Measurements from ENCODE around the gene STMND1. TPM values are rescaled to one million over a fixed set of nuclear protein-coding genes. Genes with fewer than 3 reads are reported as not detected.

Gene STMND1
- total RNA-seq, 1 donor from 2014 or later = not detected

GRCh38 chr6:17172836-17173470, 71.1 kb downstream of the STMND1 start:
- TF ChIP-seq, protein P1, sequence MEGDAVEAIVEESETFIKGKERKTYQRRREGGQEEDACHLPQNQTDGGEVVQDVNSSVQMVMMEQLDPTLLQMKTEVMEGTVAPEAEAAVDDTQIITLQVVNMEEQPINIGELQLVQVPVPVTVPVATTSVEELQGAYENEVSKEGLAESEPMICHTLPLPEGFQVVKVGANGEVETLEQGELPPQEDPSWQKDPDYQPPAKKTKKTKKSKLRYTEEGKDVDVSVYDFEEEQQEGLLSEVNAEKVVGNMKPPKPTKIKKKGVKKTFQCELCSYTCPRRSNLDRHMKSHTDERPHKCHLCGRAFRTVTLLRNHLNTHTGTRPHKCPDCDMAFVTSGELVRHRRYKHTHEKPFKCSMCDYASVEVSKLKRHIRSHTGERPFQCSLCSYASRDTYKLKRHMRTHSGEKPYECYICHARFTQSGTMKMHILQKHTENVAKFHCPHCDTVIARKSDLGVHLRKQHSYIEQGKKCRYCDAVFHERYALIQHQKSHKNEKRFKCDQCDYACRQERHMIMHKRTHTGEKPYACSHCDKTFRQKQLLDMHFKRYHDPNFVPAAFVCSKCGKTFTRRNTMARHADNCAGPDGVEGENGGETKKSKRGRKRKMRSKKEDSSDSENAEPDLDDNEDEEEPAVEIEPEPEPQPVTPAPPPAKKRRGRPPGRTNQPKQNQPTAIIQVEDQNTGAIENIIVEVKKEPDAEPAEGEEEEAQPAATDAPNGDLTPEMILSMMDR (IDR thresholded peaks at IDR 0.05) = no peak
- intact Hi-C loops (cut with DNase I) = no loop called here
- H3K36me3 ChIP-seq = no peaks in the 10 kb centered on the region
- ATAC-seq (no peak), DNase-seq (no peak)
- H3K9me3 ChIP-seq = no peaks in the 10 kb centered on the region
- H3K4me1 ChIP-seq = no peaks in the 10 kb centered on the region
- H3K27ac ChIP-seq = no peak overlapping the region
- no peak overlapping the region for H3K4me3 ChIP-seq
- H3K27me3 ChIP-seq = no peaks in the 10 kb centered on the region

GRCh38 chr6:17178326-17178725, 76.5 kb downstream of the STMND1 start:
- no peak overlapping the region for H3K27ac ChIP-seq
- TF ChIP-seq, protein P1 (IDR thresholded peaks at IDR 0.05) = no peak

DNA sequence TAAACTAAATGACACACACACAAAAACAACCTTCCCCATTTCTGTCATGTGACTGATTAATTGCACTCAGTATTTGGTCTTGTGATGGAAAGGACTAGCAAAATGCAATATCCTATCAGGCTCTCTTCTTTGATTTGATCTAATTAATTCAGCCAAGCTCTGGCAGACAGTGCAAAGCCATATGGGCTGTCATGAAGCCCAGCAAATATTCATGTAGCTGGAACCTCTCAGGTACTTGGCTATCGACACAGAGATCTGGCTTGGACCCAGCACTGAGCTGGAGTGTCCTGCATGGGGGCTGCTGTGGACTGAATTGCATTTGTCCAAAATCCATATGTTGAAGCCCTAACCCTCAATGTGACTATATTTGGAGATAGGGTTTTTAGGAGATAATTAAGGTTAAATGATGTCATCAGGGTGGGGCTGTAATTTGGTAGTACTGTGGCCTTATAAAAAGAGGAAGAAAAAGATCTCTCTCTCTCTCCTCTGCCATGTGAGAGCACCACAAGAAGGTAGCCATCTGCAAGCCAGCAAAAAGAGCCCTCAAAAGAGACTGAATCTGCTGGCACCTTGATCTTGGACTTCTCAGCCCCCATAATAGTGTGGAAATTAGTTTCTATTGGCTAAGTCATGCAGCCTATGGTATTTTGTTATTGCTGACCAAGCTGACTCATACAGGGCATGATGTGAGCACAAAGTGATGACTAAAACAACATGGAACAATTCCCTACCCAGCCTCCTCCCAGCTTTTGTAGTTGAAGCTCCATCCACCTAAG, 77.1 kb downstream of the STMND1 start:
- Histone ChIP-seq H3K4me3 (no peak overlapping the region), H3K27ac (no peak overlapping the region), H3K9me3 (no peaks in the 10 kb centered on the region), H3K4me1 (no peaks in the 10 kb centered on the region), H3K27me3 (no peaks in the 10 kb centered on the region), H3K36me3 (no peaks in the 10 kb centered on the region)
- TF ChIP-seq, protein P1 (IDR thresholded peaks at IDR 0.05) = no peak
- DNase-seq = no peak
- intact Hi-C loops (cut with DNase I) = no loop called here
- ATAC-seq = no peak

More at GRCh38 chr6:17178326-17178725, 76.5 kb downstream of the STMND1 start:
- no peaks in the 10 kb centered on the region for H3K9me3 ChIP-seq
- H3K27me3 ChIP-seq = no peaks in the 10 kb centered on the region
- no peaks in the 10 kb centered on the region for H3K36me3 ChIP-seq
- no peak for DNase-seq
- H3K4me3 ChIP-seq = no peak overlapping the region
- intact Hi-C loops (cut with DNase I) = no loop called here
- no peaks in the 10 kb centered on the region for H3K4me1 ChIP-seq
- no peak for ATAC-seq

- no peaks in the 10 kb centered on the region for H3K36me3 ChIP-seq
- intact Hi-C loops (cut with DNase I) = no loop called here
- H3K9me3 ChIP-seq = no peaks in the 10 kb centered on the region
- no peak for ATAC-seq
- H3K4me1 ChIP-seq = no peaks in the 10 kb centered on the region
- TF ChIP-seq, protein P1 (IDR thresholded peaks at IDR 0.05) = no peak
- H3K27me3 ChIP-seq = no peaks in the 10 kb centered on the region
- H3K27ac ChIP-seq = no peak overlapping the region
- DNase-seq = no peak
- H3K4me3 ChIP-seq = no peak overlapping the region
Observed at GRCh38 chr6:17179530-17180073, 77.8 kb downstream of the STMND1 start.

Other genes starting within 250 kb of the STMND1 start
- 0.49 TPM for gene RBM24, start 179.3 kb downstream of the STMND1 start, total RNA-seq